Measurements from ENCODE around the gene CEMIP2.

DNA sequence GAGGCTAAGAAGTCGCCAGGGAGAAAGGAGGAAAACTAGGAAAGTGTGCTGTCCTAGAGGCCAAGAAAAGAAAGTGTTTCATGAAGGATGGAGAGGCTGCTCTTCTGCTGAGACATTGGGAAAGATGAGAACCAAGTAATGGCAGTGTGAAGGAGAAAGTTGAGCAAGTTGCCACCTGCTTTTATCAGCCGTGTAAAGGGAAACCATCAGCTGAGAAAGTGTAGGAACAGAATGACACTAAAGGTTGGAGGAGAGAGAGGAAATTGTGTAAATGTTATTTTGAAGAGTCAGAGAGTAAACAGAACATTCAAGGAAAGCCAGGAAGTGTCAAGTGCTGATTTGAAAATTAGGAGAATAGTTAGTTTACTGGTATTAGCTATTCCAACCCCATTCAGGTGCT lies 125.0 kb downstream of the CEMIP2 start:
- TF ChIP-seq, protein P1, sequence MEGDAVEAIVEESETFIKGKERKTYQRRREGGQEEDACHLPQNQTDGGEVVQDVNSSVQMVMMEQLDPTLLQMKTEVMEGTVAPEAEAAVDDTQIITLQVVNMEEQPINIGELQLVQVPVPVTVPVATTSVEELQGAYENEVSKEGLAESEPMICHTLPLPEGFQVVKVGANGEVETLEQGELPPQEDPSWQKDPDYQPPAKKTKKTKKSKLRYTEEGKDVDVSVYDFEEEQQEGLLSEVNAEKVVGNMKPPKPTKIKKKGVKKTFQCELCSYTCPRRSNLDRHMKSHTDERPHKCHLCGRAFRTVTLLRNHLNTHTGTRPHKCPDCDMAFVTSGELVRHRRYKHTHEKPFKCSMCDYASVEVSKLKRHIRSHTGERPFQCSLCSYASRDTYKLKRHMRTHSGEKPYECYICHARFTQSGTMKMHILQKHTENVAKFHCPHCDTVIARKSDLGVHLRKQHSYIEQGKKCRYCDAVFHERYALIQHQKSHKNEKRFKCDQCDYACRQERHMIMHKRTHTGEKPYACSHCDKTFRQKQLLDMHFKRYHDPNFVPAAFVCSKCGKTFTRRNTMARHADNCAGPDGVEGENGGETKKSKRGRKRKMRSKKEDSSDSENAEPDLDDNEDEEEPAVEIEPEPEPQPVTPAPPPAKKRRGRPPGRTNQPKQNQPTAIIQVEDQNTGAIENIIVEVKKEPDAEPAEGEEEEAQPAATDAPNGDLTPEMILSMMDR (IDR thresholded peaks at IDR 0.05; ENCODE audit: insufficient read depth, low read depth, low read length), result no peak
- no peak for TF ChIP-seq EZH2 (IDR thresholded peaks at IDR 0.05; ENCODE audit: insufficient read depth, low read length)

All from astrocyte (in vitro differentiated cells and primary cell).